ENCODE measurements around the gene STARD7. TPM values are rescaled to one million over a fixed set of nuclear protein-coding genes. Genes with fewer than 3 reads are reported as not detected.

Gene STARD7
- total RNA-seq, 4 donors from 2014 or later, result 93.4 to 122 (median 107) TPM

GRCh38 chr2:96238266-96238665 is 29.6 kb upstream of the STARD7 start:
- TF ChIP-seq POLR2A (IDR thresholded peaks at IDR 0.05), result no peak
- TF ChIP-seq CTCF (IDR thresholded peaks at IDR 0.05), result no peak
- TF ChIP-seq POLR2AphosphoS5 (IDR thresholded peaks at IDR 0.05), result no peak
- no peak for TF ChIP-seq EP300 (IDR thresholded peaks at IDR 0.05)
- Histone ChIP-seq H3K27ac (no peak overlapping the region), H3K4me3 (no peak overlapping the region), H3K36me3 (peaks cover 0 to 26% of the 10 kb centered on the region in 2 donors), H3K4me1 (no peaks in the 10 kb centered on the region), H3K9me3 (no peaks in the 10 kb centered on the region), H3K27me3 (no peaks in the 10 kb centered on the region)
- 93 to 96% methylated on average over 3 of the region's 3 CpGs for WGBS, 2 donors (ENCODE audit: low coverage in 1 of 2)
- no peak for ATAC-seq

GRCh38 chr2:96236882-96237281 is 28.3 kb upstream of the STARD7 start:
- Histone ChIP-seq H3K27ac (no peak overlapping the region), H3K36me3 (peaks cover 0 to 26% of the 10 kb centered on the region in 2 donors), H3K27me3 (no peaks in the 10 kb centered on the region), H3K4me3 (no peak overlapping the region), H3K9me3 (no peaks in the 10 kb centered on the region), H3K4me1 (no peaks in the 10 kb centered on the region)
- WGBS, 2 donors (ENCODE audit: low coverage in 1 of 2), result 100% methylated on average over 1 of the region's 1 CpG; no CpG with 5 or more reads in 1 of the 2 donors
- no peak for ATAC-seq
- no peak for TF ChIP-seq CTCF (IDR thresholded peaks at IDR 0.05)
- no peak for TF ChIP-seq EP300 (IDR thresholded peaks at IDR 0.05)
- no peak for TF ChIP-seq POLR2A (IDR thresholded peaks at IDR 0.05)
- no peak for TF ChIP-seq POLR2AphosphoS5 (IDR thresholded peaks at IDR 0.05)

- TF ChIP-seq POLR2A (IDR thresholded peaks at IDR 0.05) (no peak), CTCF (IDR thresholded peaks at IDR 0.05) (no peak), POLR2AphosphoS5 (IDR thresholded peaks at IDR 0.05) (no peak), EP300 (IDR thresholded peaks at IDR 0.05) (no peak)
- H3K4me1 ChIP-seq, result no peaks in the 10 kb centered on the region
- no peak overlapping the region for H3K4me3 ChIP-seq
- 90% methylated on average over 2 of the region's 4 CpGs; no CpG with 5 or more reads in 1 of the 2 donors for WGBS, 2 donors (ENCODE audit: low coverage in 1 of 2)
- no peak for ATAC-seq
- no peaks in the 10 kb centered on the region for H3K27me3 ChIP-seq
- peaks cover 0 to 9% of the 10 kb centered on the region in 2 donors for H3K36me3 ChIP-seq
- no peaks in the 10 kb centered on the region for H3K9me3 ChIP-seq
- no peak overlapping the region for H3K27ac ChIP-seq
Observed at GRCh38 chr2:96233880-96234316, 25.3 kb upstream of the STARD7 start.

- H3K4me3 ChIP-seq, result no peak overlapping the region
- no peaks in the 10 kb centered on the region for H3K4me1 ChIP-seq
- H3K27me3 ChIP-seq, result no peaks in the 10 kb centered on the region
- no peak overlapping the region for H3K27ac ChIP-seq
- H3K9me3 ChIP-seq, result no peaks in the 10 kb centered on the region
- no peak for ATAC-seq
- TF ChIP-seq EP300 (IDR thresholded peaks at IDR 0.05) (no peak), CTCF (IDR thresholded peaks at IDR 0.05) (no peak), POLR2AphosphoS5 (IDR thresholded peaks at IDR 0.05) (no peak), POLR2A (IDR thresholded peaks at IDR 0.05) (no peak)
- H3K36me3 ChIP-seq, result peaks cover 0 to 9% of the 10 kb centered on the region in 2 donors
- WGBS, 2 donors (ENCODE audit: low coverage in 1 of 2), result 95 to 100% methylated on average over 1 to 5 of the region's 6 CpGs
Observed at GRCh38 chr2:96233436-96233835, 24.8 kb upstream of the STARD7 start.

- no peak overlapping the region for H3K4me3 ChIP-seq
- TF ChIP-seq POLR2AphosphoS5 (IDR thresholded peaks at IDR 0.05) (no peak), CTCF (IDR thresholded peaks at IDR 0.05) (no peak), POLR2A (IDR thresholded peaks at IDR 0.05) (no peak), EP300 (IDR thresholded peaks at IDR 0.05) (no peak)
- WGBS, 2 donors (ENCODE audit: low coverage in 1 of 2), result 74 to 100% methylated on average over 1 to 3 of the region's 4 CpGs
Observed at GRCh38 chr2:96231316-96231715, 22.7 kb upstream of the STARD7 start.

More at GRCh38 chr2:96231316-96231715, 22.7 kb upstream of the STARD7 start:
- Histone ChIP-seq H3K27me3 (no peaks in the 10 kb centered on the region), H3K27ac (no peak overlapping the region), H3K4me1 (no peaks in the 10 kb centered on the region), H3K9me3 (no peaks in the 10 kb centered on the region), H3K36me3 (peaks cover 0 to 5% of the 10 kb centered on the region in 2 donors)
- ATAC-seq, result no peak

Measured in gastroesophageal sphincter (tissue), 4 donors.